Stimulated activated CD8-positive, alpha-beta memory T cell treated with anti-CD3 and anti-CD28 coated beads, Interleukin-7, amount 100 ng/mL, for 1 hour (primary cell): Measurements from ENCODE around the gene VSIG10.
"Not testable (repeated sequence)": the region's sequence is repeated elsewhere in the genome, so short reads cannot be mapped to it uniquely, and the experiment has no call there.

Source experiments
- DNase-seq, 2 donors: peaks; one replicate each; pipeline ENCODE4 v3.0.0-alpha.2; 2020; ENCODE audit warnings: low read depth in 2 of 2

Gene VSIG10

DNA sequence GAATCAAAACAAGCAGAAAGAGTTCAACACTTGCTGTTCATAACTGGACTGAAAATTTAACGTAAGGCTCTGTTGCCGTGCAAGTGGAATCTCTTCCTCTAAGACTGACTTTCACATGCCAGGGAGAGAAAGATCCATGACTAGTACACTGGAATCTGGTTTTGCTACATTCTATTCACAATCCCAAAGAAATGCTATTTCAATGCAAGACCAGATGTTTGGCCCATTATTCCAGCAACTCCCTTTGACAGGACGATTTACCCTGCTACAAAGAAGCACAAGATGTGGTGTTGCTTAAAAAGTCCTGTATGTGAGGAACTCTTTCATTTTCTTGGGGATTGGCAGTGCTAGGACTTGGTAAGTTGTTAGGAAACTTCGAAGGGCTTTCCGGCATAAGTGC lies 69.9 kb downstream of the VSIG10 start:
- no peak for DNase-seq

DNA sequence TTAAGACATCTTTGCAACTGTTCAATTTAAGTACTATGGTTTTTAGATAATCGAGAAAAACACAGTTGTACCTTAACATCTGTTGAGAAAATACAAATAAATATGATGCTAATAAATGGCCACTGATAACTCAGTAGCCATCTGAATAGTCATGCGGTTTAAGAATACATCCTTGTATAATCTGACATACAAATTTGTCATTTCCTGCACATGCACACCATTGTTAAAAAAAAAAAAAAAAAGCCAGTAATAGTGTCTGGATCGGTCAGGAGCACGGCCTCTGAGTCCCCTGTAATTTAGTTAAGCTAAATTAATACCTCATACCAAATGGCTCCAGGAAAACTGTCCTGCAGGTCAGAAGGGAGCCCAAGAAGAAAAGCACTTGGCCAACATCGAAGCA lies 70.5 kb downstream of the VSIG10 start:
- no peak for DNase-seq

DNA sequence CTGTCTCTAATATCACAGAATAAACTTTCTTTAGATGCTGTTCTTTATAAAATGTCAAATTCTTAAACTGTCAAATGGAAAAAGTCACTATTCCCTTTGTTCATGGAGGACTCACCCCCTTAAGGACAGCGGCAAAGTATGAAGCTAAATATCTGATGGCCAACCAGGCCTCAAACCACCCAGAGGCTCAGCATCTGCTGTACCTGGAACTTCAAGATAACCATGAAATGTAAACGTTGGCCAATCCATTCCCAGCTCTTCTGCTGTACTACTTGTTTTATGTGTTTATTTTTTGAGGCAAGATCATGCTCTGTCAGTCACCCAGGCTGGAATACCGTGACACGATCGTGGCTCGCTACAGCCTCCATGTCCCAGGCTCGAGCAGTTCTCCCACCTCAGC lies 71.6 kb downstream of the VSIG10 start:
- DNase-seq = no peak

DNA sequence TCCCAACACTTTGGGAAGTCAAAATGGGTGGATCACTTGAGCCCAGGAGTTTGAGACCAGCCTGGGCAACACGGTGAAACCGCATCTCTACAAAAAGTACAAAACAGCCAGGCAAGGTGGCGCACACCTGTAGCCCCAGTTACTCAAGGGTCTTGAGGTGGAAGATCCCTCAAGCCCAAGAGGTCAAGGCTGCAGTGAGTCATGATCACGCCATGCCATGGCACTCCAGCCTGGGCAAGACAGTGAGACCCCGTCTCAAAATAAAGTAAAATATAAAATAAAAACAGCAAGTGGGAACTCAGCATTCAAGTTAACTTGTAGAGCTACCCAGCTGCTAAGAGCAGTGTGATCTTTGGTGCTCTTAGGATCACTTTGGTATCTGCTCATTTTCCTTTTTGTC lies 74.6 kb downstream of the VSIG10 start:
- DNase-seq = no peak

DNA sequence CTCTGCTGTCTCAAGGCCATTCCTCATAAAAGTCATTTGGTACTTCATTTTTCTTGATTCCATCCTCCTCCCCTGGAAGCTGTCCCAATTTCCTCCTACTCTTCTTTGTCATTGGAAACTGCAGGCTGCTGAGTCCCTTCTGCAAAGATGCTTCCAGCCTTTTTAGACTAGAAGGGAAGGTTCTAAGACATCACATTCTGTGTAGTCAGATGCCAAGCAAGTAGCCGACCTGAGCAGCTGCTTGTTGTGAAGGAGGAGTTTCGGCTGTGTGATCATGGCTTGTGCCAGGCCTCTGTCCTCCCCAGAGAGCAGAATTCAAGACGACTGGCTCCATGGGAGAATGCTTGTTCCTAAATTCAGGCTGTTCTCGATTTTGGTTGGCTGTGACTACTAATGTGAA lies 78.6 kb downstream of the VSIG10 start:
- DNase-seq = no peak

DNA sequence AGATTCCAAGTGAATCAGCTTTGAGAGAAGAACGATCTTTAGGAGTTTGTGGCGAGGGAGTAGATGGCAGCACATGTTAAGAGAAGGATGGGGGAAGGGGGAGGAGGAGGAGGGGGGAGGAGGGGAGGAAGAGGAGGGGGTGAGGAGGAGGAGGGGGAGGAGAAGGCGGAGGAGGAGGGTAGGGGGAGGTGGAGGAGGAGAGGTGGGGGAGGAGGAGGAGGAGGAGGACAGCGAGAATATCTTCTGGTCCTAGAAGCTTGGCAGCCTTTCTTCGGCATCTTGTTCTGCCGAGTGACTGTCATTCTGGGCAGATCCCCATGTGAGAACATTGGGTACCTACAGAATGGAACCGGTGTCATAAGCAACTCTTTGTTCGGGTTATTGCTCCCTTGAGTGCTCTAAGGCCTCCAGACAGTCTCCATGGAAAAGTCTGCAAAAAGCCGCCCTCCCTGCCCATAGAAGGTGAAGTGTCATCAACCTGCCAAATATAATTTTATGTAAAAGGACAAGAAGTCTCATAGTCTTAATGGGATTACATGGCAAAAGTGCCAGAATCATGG lies 80.4 kb downstream of the VSIG10 start:
- no peak for DNase-seq

DNA sequence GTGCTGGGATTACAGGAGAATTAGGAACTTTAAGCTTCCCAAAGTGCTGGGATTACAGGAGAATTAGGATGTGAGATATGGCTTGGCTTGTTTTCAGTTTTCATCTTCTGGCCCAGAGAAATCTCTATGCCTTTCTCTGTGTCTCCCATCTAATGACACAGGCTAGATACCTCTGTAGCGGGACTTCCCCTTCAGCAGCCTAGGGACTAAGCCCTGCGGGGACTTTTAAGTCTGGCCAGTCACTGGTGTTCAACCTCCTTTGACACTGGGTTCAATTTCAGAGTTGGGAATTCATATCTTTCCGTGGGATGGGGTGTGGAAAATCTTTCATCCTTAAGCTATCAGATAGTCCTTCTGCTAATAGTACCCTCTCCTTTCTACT lies 81.1 kb downstream of the VSIG10 start:
- DNase-seq = no peak

DNA sequence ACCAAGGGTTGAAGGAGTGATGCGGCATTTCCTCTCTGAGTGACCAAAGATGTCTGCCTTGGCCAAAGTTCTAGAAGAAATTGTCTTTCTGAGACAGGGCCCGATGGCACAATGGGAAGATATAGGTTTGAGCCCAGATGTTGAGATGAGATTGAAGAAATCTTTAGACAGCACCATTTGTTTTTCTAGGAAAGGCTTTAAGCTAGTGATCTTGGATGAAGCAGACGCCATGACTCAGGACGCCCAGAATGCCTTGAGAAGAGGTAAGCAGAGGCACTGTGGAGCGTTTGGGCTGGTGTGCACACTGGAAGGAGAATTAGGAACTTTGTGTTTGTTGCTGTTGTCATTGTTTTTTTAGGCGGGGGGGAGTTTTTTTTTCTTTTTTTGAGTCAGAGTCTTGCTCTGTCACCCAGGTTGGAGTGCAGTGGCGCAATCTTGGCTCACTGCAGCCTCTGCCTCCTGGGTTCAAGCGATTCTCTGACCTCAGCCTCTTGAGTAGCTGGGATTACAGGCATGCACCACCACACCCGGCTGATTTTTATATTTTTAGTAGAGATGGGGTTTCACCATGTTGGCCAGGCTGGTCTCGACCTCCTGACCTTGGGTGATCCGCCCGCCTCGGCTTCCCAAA lies 81.6 kb downstream of the VSIG10 start:
- not testable (repeated sequence) for DNase-seq

DNA sequence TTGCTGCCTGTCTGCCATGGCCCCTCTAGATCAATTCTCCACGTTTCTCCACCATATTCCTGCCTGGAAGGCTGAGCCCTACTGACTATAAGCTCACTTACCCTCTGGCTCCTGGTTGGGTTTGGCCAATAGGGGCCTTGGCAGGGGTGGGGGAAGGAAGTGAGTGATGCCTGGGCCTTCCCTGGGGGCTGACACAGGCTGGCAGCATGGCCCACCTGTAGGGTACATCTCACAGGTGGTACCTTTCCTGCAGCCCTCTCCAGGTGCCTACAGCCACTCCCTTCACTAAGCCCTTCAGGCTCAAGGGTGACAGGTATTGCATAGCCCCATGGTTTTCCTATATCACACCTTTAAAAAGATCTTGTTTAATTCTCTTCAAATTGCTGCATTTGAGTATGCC lies 83.8 kb downstream of the VSIG10 start:
- DNase-seq = no peak

DNA sequence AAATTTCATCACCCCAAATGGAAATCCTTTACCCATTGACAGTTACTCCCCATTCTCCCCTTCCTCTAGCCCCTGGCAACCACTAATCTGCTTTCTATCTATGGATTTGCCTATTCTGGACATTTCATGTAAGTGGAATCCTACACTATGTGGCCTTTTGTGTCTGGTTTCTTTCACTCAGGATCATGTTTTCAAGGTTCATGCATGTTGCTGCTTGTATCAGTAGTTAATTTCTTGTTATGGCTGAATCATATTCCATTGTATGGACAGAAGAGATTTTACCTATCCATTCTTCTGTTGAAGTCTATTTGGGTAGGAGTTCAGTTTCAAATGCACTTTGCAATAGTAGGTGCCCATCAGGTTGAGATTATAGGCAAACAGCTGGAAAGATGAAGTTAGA lies 85.9 kb downstream of the VSIG10 start:
- DNase-seq = no peak

DNA sequence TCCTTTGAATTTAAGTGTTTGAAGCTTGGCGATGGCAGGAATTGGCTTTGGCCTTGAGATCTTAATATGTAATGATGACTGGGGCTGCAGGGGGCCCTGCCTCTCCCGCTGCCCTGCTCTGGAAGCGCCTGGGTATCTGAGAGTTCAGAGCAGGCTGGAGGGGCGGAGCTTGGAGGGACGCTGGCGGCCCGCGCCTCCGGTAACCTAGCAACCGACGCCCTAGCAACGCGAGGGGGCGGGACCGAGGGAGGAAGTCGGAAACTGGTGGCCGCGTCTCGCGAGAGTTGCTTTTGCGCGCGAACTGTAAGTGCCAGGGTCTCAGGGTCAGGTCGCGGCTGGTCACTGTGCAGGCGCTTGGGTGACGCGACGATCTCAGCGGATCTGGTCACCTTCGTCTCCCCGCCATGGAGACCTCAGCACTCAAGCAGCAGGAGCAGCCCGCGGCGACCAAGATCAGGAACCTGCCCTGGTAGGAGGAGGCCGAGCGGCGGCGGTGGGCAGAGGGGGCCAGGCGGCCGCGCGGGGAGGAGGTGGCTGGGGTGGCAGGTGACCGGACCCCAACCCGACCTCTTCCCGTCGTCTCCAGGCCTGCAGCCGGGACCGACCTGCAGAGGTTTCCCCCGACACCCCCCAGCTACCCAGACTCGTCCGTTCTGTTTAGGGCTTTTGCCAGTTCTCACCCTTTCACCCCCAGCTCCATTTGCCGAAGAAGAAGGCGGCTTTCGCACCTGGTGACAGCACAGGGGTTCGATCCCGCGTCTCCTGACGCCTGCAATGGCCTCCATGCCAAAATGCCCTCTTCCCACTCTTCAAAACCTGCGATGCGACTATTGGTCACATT lies 87.2 kb downstream of the VSIG10 start, which contains the start of gene RFC5:
TSS of gene RFC5 (plus strand) at position 280 of the 841 bp plus-strand sequence. CDS start at position 405, 125 bp downstream.
- peak; percentile 96 to 98 for DNase-seq

DNA sequence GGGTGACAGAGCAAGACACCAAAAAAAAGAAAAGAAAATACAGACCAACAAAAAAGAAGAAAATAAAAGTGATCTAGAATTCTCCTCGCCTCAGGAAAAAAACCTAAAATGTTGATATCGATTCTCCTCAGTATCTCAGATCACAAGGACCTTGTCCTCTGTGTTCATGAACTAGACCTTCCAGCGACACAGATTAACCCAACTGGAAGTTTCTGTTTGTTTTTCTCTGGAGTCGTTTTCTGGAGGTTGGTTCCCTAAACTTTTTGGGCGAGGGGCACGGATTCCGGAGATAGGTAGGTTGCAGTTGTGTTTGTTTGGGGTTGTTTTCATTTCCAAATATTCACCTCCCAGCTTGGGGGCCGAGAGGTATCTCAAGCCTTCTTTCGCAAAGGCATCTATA lies 87.9 kb downstream of the VSIG10 start:
- DNase-seq = no peak

DNA sequence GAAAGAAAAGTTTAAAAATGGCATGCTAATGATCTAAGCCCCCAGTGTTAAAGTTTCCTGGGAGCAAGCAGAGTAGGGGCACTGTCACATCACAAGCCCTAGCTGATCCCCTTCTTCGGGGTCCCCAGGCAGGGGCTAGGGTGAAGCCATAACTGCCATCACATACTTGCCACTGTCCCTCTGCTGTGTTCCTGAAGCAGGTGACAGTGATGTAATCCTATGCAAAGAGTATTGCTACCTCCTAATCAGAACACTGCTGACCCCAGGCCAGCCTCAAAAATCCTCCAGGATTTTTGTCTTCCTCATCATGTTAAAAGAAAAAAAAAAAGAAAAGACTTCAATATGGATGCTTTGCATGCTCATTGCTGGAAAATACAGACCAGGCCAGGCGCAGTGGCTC lies 88.5 kb downstream of the VSIG10 start:
- no peak for DNase-seq
